ENCODE data around the gene TMEM132C. TPM values are rescaled to one million over a fixed set of nuclear protein-coding genes. Genes with fewer than 3 reads are reported as not detected.

TMEM132C gene
- total RNA-seq, 1 donor from 2014 or later: 3.9 TPM

- no peak overlapping the region for H3K27ac Mint-ChIP-seq
- peaks cover 44% of the 10 kb centered on the region for H3K36me3 Mint-ChIP-seq
Measured at GRCh38 chr12:128449146-128449894, 182.3 kb downstream of the TMEM132C start.

DNA sequence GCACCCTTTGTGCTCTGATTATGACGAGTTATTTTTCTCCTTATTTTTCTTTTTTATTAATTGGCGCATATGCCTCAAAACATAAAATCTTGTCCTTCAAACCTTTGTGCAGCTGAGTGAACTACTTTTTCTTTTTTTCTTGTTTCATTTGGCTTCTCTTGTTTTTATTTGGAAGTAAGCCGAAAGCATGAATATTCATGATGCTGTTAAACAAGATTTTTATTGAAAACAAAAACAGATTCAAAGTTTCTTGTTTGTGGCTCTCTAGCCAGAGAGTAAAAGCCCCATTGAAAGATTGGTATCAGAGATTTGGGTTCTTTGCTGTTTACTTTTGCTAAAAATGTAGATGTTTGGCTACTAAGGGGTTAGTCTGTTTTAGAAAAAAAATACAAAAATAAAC, 183.8 kb downstream of the TMEM132C start:
- Mint-ChIP-seq H3K27ac (no peak overlapping the region), H3K9me3 (peaks cover 9% of the 10 kb centered on the region), H3K4me3 (no peak overlapping the region), H3K4me1 (peaks cover 42% of the 10 kb centered on the region), H3K27me3 (ENCODE audit: insufficient read depth, low read depth) (peaks cover 9% of the 10 kb centered on the region), H3K36me3 (peaks cover 51% of the 10 kb centered on the region)
- Histone ChIP-seq H4K20me1 (ENCODE audit: low read depth) (no peaks in the 10 kb centered on the region), H3K4me2 (no peak overlapping the region), H3K36me3 (no peaks in the 10 kb centered on the region), H3K4me3 (no peak overlapping the region), H3K27ac (no peak overlapping the region), H3K9me3 (ENCODE audit: low read depth) (no peaks in the 10 kb centered on the region), H3K27me3 (no peaks in the 10 kb centered on the region), H3K4me1 (no peaks in the 10 kb centered on the region), H3K79me2 (ENCODE audit: low read depth) (no peaks in the 10 kb centered on the region), H3K9ac (no peak overlapping the region), H2AFZ (replicated peaks) (no peak overlapping the region), H3F3A (ENCODE audit: low read depth) (peaks cover 2% of the 10 kb centered on the region)
- no peak for DNase-seq (ENCODE audit: low spot score)
- TF ChIP-seq EZH2phosphoT487 (IDR thresholded peaks at IDR 0.05) (no peak), EZH2 (IDR thresholded peaks at IDR 0.05) (no peak)
- TF ChIP-seq, protein P1, sequence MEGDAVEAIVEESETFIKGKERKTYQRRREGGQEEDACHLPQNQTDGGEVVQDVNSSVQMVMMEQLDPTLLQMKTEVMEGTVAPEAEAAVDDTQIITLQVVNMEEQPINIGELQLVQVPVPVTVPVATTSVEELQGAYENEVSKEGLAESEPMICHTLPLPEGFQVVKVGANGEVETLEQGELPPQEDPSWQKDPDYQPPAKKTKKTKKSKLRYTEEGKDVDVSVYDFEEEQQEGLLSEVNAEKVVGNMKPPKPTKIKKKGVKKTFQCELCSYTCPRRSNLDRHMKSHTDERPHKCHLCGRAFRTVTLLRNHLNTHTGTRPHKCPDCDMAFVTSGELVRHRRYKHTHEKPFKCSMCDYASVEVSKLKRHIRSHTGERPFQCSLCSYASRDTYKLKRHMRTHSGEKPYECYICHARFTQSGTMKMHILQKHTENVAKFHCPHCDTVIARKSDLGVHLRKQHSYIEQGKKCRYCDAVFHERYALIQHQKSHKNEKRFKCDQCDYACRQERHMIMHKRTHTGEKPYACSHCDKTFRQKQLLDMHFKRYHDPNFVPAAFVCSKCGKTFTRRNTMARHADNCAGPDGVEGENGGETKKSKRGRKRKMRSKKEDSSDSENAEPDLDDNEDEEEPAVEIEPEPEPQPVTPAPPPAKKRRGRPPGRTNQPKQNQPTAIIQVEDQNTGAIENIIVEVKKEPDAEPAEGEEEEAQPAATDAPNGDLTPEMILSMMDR (IDR thresholded peaks at IDR 0.05): no peak

More at GRCh38 chr12:128449146-128449894, 182.3 kb downstream of the TMEM132C start:
- peaks cover 10% of the 10 kb centered on the region for H3K4me1 ChIP-seq
- no peaks in the 10 kb centered on the region for H3K79me2 ChIP-seq (ENCODE audit: low read depth)
- Mint-ChIP-seq H3K4me3 (no peak overlapping the region), H3K9me3 (peaks cover 7% of the 10 kb centered on the region), H3K27me3 (ENCODE audit: insufficient read depth, low read depth) (peaks cover 9% of the 10 kb centered on the region), H3K4me1 (peaks cover 40% of the 10 kb centered on the region)
- no peak overlapping the region for H3K27ac ChIP-seq
- H3K27me3 ChIP-seq: no peaks in the 10 kb centered on the region
- no peaks in the 10 kb centered on the region for H3K9me3 ChIP-seq (ENCODE audit: low read depth)
- H3K9ac ChIP-seq: no peak overlapping the region
- H3K36me3 ChIP-seq: no peaks in the 10 kb centered on the region
- no peak overlapping the region for H2AFZ ChIP-seq (replicated peaks)
- H4K20me1 ChIP-seq (ENCODE audit: low read depth): no peaks in the 10 kb centered on the region
- no peak for TF ChIP-seq EZH2 (IDR thresholded peaks at IDR 0.05)
- no peak for TF ChIP-seq EZH2phosphoT487 (IDR thresholded peaks at IDR 0.05)
- TF ChIP-seq, protein P1 (IDR thresholded peaks at IDR 0.05): no peak
- peaks cover 4% of the 10 kb centered on the region for H3F3A ChIP-seq (ENCODE audit: low read depth)
- DNase-seq (ENCODE audit: low spot score): no peak
- no peak overlapping the region for H3K4me2 ChIP-seq
- no peak overlapping the region for H3K4me3 ChIP-seq

GRCh38 chr12:128455851-128456250, 188.9 kb downstream of the TMEM132C start:
- Histone ChIP-seq H3K9ac (no peak overlapping the region), H3K4me3 (no peak overlapping the region), H3F3A (ENCODE audit: low read depth) (no peaks in the 10 kb centered on the region), H3K36me3 (no peaks in the 10 kb centered on the region), H3K9me3 (ENCODE audit: low read depth) (no peaks in the 10 kb centered on the region), H2AFZ (replicated peaks) (no peak overlapping the region), H3K79me2 (ENCODE audit: low read depth) (no peaks in the 10 kb centered on the region), H3K27me3 (no peaks in the 10 kb centered on the region), H3K4me2 (no peak overlapping the region), H3K27ac (no peak overlapping the region), H4K20me1 (ENCODE audit: low read depth) (no peaks in the 10 kb centered on the region), H3K4me1 (peaks cover 12% of the 10 kb centered on the region)
- peaks cover 5% of the 10 kb centered on the region for H3K27me3 Mint-ChIP-seq (ENCODE audit: insufficient read depth, low read depth)
- H3K9me3 Mint-ChIP-seq: peaks cover 10% of the 10 kb centered on the region
- H3K4me1 Mint-ChIP-seq: peaks cover 46% of the 10 kb centered on the region
- no peak for DNase-seq (ENCODE audit: low spot score)
- peak overlapping the region; percentile 44 for H3K4me3 Mint-ChIP-seq
- H3K27ac Mint-ChIP-seq: peak overlapping the region; percentile 55
- peaks cover 53% of the 10 kb centered on the region for H3K36me3 Mint-ChIP-seq
- TF ChIP-seq, protein P1 (IDR thresholded peaks at IDR 0.05): no peak
- TF ChIP-seq EZH2phosphoT487 (IDR thresholded peaks at IDR 0.05) (no peak), EZH2 (IDR thresholded peaks at IDR 0.05) (no peak)
